Suppressor macrophage treated with lipopolysaccharide for 4 hours (primary cell): ENCODE data around the gene ERGIC1.

Experiments used
- DNase-seq: peaks from one replicate; pipeline ENCODE4 v3.0.0-alpha.2; 2020

Gene ERGIC1

GRCh38 chr5:172952034-172952511 is 118.0 kb downstream of the ERGIC1 start:
- DNase-seq: no peak

- DNase-seq: no peak
Measured at GRCh38 chr5:172953776-172954675, 120.0 kb downstream of the ERGIC1 start.

- DNase-seq: no peak
Measured at GRCh38 chr5:172954751-172955159, 120.7 kb downstream of the ERGIC1 start.

- no peak for DNase-seq
Measured at GRCh38 chr5:172956228-172956627, 122.2 kb downstream of the ERGIC1 start.

GRCh38 chr5:172956936-172957335 is 122.9 kb downstream of the ERGIC1 start:
- DNase-seq: no peak

GRCh38 chr5:172957458-172957857 is 123.4 kb downstream of the ERGIC1 start:
- no peak for DNase-seq

- peak; percentile 80 for DNase-seq
Measured at GRCh38 chr5:172958331-172959046, 124.4 kb downstream of the ERGIC1 start.

GRCh38 chr5:172959824-172960799 is 126.1 kb downstream of the ERGIC1 start:
- DNase-seq: no peak

GRCh38 chr5:172969921-172970320 is 135.9 kb downstream of the ERGIC1 start:
- no peak for DNase-seq

GRCh38 chr5:172971482-172971881 is 137.4 kb downstream of the ERGIC1 start:
- no peak for DNase-seq

- no peak for DNase-seq
Measured at GRCh38 chr5:172972552-172972951, 138.5 kb downstream of the ERGIC1 start.

GRCh38 chr5:172973127-172973916 is 139.3 kb downstream of the ERGIC1 start:
- DNase-seq: no peak

GRCh38 chr5:172973931-172974330 is 139.9 kb downstream of the ERGIC1 start:
- no peak for DNase-seq

- DNase-seq: no peak
Measured at GRCh38 chr5:172975289-172975688, 141.2 kb downstream of the ERGIC1 start.

GRCh38 chr5:172979778-172980177 is 145.7 kb downstream of the ERGIC1 start:
- DNase-seq: no peak

- DNase-seq: no peak
Measured at GRCh38 chr5:172981931-172982330, 147.9 kb downstream of the ERGIC1 start.

GRCh38 chr5:172983542-172984243 is 149.6 kb downstream of the ERGIC1 start, which contains the start of gene ATP6V0E1:
ATP6V0E1 (plus strand) TSS chr5:172983771; CDS start chr5:172983861, 90 bp downstream.
- peak; percentile 97 for DNase-seq

- DNase-seq: peak; percentile 92
Measured at GRCh38 chr5:172984244-172984953, 150.3 kb downstream of the ERGIC1 start.

GRCh38 chr5:172985596-172985995 is 151.5 kb downstream of the ERGIC1 start:
- DNase-seq: no peak

- no peak for DNase-seq
Measured at GRCh38 chr5:172988276-172988675, 154.2 kb downstream of the ERGIC1 start.
